ENCODE measurements around the gene HS1BP3. TPM values are rescaled to one million over a fixed set of nuclear protein-coding genes. Genes with fewer than 3 reads are reported as not detected.

Gene HS1BP3
- total and polyA plus RNA-seq, 9 of the 15 experiments (the other 6 are each of a cell fraction or from before 2014, with no cell fraction given), result 0.41 to 8.3 (median 5.9) TPM

DNA sequence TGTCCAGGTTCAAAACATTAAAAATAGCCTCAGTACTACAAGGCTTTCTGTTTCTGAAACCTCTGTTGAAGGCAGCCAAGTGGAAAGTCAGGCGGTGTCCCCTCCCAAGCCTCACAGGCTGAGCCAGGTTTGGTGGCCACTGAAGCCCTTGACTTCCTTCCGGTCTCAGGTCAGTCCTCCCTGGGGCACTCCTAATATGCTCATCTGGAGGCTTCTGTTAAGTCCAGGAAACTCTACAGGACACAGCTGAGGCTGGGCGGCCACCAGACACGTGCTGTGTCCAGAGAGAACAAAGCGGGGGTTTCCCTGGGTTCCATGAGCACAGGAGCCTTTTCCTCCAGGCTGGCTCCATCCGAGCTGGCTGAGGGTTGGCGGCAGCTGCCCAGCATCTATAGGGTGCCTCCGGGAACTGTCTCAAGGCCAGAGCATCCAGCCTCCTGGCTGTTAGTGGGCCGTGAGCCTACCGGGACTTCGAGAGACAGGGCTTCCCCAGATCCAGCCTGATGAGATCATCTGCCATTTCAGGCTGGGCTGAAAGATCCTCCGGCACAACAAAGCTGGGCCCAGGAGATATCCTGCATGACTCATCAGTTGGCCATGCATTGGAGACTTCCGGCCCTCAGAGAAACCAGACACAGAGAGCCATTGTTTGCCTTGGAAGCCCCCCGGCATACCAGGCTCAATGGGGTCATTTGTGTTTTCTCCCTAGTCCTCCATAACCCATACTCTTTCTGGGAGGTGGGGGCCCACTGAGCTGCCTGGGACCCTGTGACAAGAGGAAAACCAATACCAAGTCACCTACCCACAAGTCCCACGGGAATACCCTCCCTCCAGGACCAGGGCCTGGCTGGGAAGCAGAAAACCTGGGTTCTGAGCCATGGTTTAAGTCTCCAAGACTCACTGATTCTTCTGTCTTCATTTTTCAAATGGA is 71.7 kb downstream of the HS1BP3 start (continued):
- TF ChIP-seq ARHGAP35 (IDR thresholded peaks at IDR 0.05; ENCODE audit: partially characterized antibody) (no peak), FOXK2 (conservative IDR thresholded peaks at IDR 0.05 in 1 of 2, IDR thresholded peaks at IDR 0.05 in 1 of 2; ENCODE audit: low read depth in 2 of 2) (peak; percentile 47 to 63; a peak in 2 of 4 replicates), RBM39 (optimal IDR thresholded peaks at IDR 0.05; ENCODE audit: low read depth, low read length) (peak; percentile 19), HOMEZ (CRISPR knock-in tag; IDR thresholded peaks at IDR 0.05) (no peak), FOXJ2 (tag; IDR thresholded peaks at IDR 0.05) (peak; percentile 73; the same call in 1 of the 2 replicates), RBM34 (IDR thresholded peaks at IDR 0.05; ENCODE audit: borderline replicate concordance, insufficient read depth, low read length) (no peak), FOXA3 (CRISPR knock-in tag; conservative IDR thresholded peaks at IDR 0.05 in 1 of 2, IDR thresholded peaks at IDR 0.05 in 1 of 2) (no peak), CHCHD3 (CRISPR knock-in tag; IDR thresholded peaks at IDR 0.05) (no peak), DPF2 (IDR thresholded peaks at IDR 0.05) (peak; percentile 97), HDAC2 (IDR thresholded peaks at IDR 0.05) (peak; percentile 63), POLR2AphosphoS5 (IDR thresholded peaks at IDR 0.05; ENCODE audit: control insufficient read depth, insufficient read depth, low read depth, low read length) (peak; percentile 88), POLR2A (conservative IDR thresholded peaks at IDR 0.05) (peak; percentile 39; the same call in 1 of the 2 replicates), ZNF311 (CRISPR knock-in tag; IDR thresholded peaks at IDR 0.05) (peak; percentile 66), BMI1 (IDR thresholded peaks at IDR 0.05; ENCODE audit: low read length) (no peak), ZNF830 (CRISPR knock-in tag; IDR thresholded peaks at IDR 0.05) (no peak), MCM2 (IDR thresholded peaks at IDR 0.05; ENCODE audit: low read depth) (no peak), ARID1B (IDR thresholded peaks at IDR 0.05) (peak; percentile 97), PYGO2 (tag; IDR thresholded peaks at IDR 0.05) (peak; percentile 28; the same call in 1 of the 2 replicates), NCOA1 (IDR thresholded peaks at IDR 0.05; ENCODE audit: low read depth) (peak; percentile 62; the same call in 1 of the 2 replicates), ZNF507 (tag; conservative IDR thresholded peaks at IDR 0.05) (no peak), KLF6 (CRISPR knock-in tag; IDR thresholded peaks at IDR 0.05; ENCODE audit: borderline replicate concordance) (no peak), ZNF263 (CRISPR knock-in tag; IDR thresholded peaks at IDR 0.05; ENCODE audit: borderline replicate concordance) (0 out of 2 replicates have a peak, but pooled peaks have one; percentile 22)
- TF ChIP-seq, protein P1, sequence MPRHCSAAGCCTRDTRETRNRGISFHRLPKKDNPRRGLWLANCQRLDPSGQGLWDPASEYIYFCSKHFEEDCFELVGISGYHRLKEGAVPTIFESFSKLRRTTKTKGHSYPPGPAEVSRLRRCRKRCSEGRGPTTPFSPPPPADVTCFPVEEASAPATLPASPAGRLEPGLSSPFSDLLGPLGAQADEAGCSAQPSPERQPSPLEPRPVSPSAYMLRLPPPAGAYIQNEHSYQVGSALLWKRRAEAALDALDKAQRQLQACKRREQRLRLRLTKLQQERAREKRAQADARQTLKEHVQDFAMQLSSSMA (CRISPR knock-in tag; IDR thresholded peaks at IDR 0.05), result no peak
- TF ChIP-seq, protein P2, sequence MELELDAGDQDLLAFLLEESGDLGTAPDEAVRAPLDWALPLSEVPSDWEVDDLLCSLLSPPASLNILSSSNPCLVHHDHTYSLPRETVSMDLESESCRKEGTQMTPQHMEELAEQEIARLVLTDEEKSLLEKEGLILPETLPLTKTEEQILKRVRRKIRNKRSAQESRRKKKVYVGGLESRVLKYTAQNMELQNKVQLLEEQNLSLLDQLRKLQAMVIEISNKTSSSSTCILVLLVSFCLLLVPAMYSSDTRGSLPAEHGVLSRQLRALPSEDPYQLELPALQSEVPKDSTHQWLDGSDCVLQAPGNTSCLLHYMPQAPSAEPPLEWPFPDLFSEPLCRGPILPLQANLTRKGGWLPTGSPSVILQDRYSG (tag; conservative IDR thresholded peaks at IDR 0.05; ENCODE audit: low read depth), result peak; percentile 56
- TF ChIP-seq, protein P3, sequence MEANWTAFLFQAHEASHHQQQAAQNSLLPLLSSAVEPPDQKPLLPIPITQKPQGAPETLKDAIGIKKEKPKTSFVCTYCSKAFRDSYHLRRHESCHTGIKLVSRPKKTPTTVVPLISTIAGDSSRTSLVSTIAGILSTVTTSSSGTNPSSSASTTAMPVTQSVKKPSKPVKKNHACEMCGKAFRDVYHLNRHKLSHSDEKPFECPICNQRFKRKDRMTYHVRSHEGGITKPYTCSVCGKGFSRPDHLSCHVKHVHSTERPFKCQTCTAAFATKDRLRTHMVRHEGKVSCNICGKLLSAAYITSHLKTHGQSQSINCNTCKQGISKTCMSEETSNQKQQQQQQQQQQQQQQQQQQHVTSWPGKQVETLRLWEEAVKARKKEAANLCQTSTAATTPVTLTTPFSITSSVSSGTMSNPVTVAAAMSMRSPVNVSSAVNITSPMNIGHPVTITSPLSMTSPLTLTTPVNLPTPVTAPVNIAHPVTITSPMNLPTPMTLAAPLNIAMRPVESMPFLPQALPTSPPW (CRISPR knock-in tag; IDR thresholded peaks at IDR 0.05), result 0 out of 2 replicates have a peak, but pooled peaks have one; percentile 17
